AG04450 (cell line): ENCODE data around the gene GLT6D1. TPM values are rescaled to one million over a fixed set of nuclear protein-coding genes. Genes with fewer than 3 reads are reported as not detected.

Source experiments
- CTCF ChIA-PET: fragments of 300-600, 350-600 bp; formaldehyde crosslinking; extraction: SDS; loops from one replicate; lab custom pipeline; 2022; ENCODE audit warnings: antibody characterized with exemption, inconsistent platforms; lab: Charles Lee
- POLR2A ChIA-PET: fragments of 350-600 bp; formaldehyde crosslinking; extraction: SDS; loops from one replicate; lab custom pipeline; 2021; ENCODE audit warnings: antibody characterized with exemption, inconsistent platforms; lab: Yijun Ruan, JAX
- DNase-seq: peaks from one replicate; pipeline ENCODE4 v3.0.0-alpha.2; 2011; ENCODE audit warnings: low read depth, low spot score
- H3K27ac ChIP-seq: one replicate; pipeline ENCODE4 v1.5.1; 2012; ENCODE audit warnings: low read depth, low read length, control low read depth
- H3K27me3 ChIP-seq: one replicate; pipeline ENCODE4 v1.6.0; 2012; ENCODE audit warnings: low read length; ENCODE audit not compliant: control insufficient read depth, insufficient read depth
- H3K4me3 ChIP-seq: 2 replicates; pipeline ENCODE4 v1.5.1; 2011; ENCODE audit warnings: mild to moderate bottlenecking, low read depth, low read length, control low read depth
- H3K9me3 ChIP-seq: 2 replicates; pipeline ENCODE4 v1.5.1; 2012; ENCODE audit warnings: low read length; ENCODE audit not compliant: control insufficient read depth, insufficient read depth
- polyA plus RNA-seq: library from polyadenylated mRNA; depleted of rRNA; stranded (reverse); fragments of >200 nt; gene quantifications from 2 replicates; pipeline ENCODE4 v1.2.3, GENCODE V29; 2011
- TF ChIP-seq, protein P1 (sequence below): IDR thresholded peaks from 2 replicates; pipeline ENCODE4 v1.5.1; 2011; ENCODE audit warnings: low read depth, low read length, control low read depth, inconsistent platforms

Gene GLT6D1
- polyA plus RNA-seq, 1 experiment: not detected

GRCh38 chr9:135587658-135588057 lies 51.7 kb downstream of the GLT6D1 start:
- ChIA-PET CTCF (interaction anchor here (1.2 kb wide), 1 partner anchor 15 kb away, joined by 3 read pairs; no protein-coding TSS in a partner anchor), POLR2A (no interaction called here)
- TF ChIP-seq, protein P1, sequence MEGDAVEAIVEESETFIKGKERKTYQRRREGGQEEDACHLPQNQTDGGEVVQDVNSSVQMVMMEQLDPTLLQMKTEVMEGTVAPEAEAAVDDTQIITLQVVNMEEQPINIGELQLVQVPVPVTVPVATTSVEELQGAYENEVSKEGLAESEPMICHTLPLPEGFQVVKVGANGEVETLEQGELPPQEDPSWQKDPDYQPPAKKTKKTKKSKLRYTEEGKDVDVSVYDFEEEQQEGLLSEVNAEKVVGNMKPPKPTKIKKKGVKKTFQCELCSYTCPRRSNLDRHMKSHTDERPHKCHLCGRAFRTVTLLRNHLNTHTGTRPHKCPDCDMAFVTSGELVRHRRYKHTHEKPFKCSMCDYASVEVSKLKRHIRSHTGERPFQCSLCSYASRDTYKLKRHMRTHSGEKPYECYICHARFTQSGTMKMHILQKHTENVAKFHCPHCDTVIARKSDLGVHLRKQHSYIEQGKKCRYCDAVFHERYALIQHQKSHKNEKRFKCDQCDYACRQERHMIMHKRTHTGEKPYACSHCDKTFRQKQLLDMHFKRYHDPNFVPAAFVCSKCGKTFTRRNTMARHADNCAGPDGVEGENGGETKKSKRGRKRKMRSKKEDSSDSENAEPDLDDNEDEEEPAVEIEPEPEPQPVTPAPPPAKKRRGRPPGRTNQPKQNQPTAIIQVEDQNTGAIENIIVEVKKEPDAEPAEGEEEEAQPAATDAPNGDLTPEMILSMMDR: no peak
- DNase-seq: no peak
- H3K27me3 ChIP-seq: peaks cover 3% of the 10 kb centered on the region
- peaks cover 12% of the 10 kb centered on the region; the same call in 1 of the 2 replicates for H3K9me3 ChIP-seq
- no peak overlapping the region for H3K4me3 ChIP-seq
- H3K27ac ChIP-seq: no peak overlapping the region

DNA sequence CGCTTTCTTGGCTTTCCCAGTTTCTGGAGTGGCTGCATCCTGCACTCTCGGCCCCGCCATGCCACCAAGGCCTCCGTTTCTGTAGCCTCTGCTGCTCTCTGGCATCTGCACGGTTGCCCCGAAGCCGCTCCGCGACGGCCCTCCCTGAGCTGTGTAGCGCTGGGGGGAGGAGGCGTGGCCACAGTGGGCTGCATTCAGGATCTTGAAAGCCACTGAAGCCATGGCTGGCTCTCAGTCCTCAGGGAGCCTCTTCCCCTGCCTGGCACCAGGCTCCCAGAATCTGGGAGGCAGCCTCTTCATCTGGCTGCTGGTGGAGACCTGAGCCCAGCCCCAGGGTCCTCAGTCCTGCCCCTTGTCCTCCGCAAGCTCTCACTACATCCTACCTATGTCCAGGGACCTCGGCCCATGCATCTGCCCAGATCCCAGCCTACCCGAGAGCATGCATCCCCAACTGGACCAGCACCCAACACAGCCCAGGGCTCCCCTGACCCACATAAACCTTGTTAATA lies 52.7 kb downstream of the GLT6D1 start:
- POLR2A ChIA-PET: no interaction called here
- CTCF ChIA-PET: interaction anchor here (1.0 kb wide), 1 partner anchor 17 kb away, joined by 3 read pairs; no protein-coding TSS in a partner anchor
- H3K27me3 ChIP-seq: peaks cover 3% of the 10 kb centered on the region
- TF ChIP-seq, protein P1: no peak
- DNase-seq: no peak
- no peak overlapping the region for H3K27ac ChIP-seq
- no peak overlapping the region for H3K4me3 ChIP-seq
- peaks cover 12% of the 10 kb centered on the region; the same call in 1 of the 2 replicates for H3K9me3 ChIP-seq

- H3K27ac ChIP-seq: no peak overlapping the region
- DNase-seq: no peak
- POLR2A ChIA-PET: no interaction called here
- no peaks in the 10 kb centered on the region for H3K27me3 ChIP-seq
- CTCF ChIA-PET: no interaction called here
- TF ChIP-seq, protein P1: no peak
- no peak overlapping the region for H3K4me3 ChIP-seq
- H3K9me3 ChIP-seq: peaks cover 12% of the 10 kb centered on the region; the same call in 1 of the 2 replicates
Observed at GRCh38 chr9:135584934-135585333, 54.4 kb downstream of the GLT6D1 start.

- TF ChIP-seq, protein P1: no peak
- ChIA-PET POLR2A (no interaction called here), CTCF (no interaction called here)
- Histone ChIP-seq H3K9me3 (peaks cover 12% of the 10 kb centered on the region; the same call in 1 of the 2 replicates), H3K4me3 (no peak overlapping the region), H3K27me3 (no peaks in the 10 kb centered on the region), H3K27ac (no peak overlapping the region)
- DNase-seq: no peak
Observed at GRCh38 chr9:135584371-135584770, 55.0 kb downstream of the GLT6D1 start.

DNA sequence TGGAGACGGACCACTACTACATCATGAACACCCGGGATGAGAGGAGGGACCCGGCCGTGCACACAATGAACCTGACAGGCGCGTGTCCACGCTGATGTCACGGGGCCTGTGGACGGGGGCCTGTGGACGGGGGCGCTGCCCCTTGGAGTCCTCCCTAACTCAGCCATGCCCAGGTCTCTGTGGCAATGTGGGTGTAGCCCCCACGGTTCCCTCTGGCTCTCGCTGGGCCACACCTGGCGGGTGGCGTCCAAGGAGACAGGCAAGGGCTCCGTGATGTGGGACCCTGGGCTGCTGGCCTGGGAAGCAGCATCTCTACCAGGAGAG lies 55.7 kb downstream of the GLT6D1 start:
- H3K9me3 ChIP-seq: peaks cover 12% of the 10 kb centered on the region; the same call in 1 of the 2 replicates
- ChIA-PET POLR2A (no interaction called here), CTCF (no interaction called here)
- no peak overlapping the region for H3K27ac ChIP-seq
- DNase-seq: no peak
- no peaks in the 10 kb centered on the region for H3K27me3 ChIP-seq
- TF ChIP-seq, protein P1: no peak
- H3K4me3 ChIP-seq: no peak overlapping the region
